NCI-H2227 (cell line): ENCODE data around the gene MARK1.

ENCODE experiments used
- DNase-seq: peaks from one replicate; lab custom pipeline; 2025; ENCODE audit not compliant: unreplicated experiment; lab: John Stamatoyannopoulos, UW

The MARK1 gene

DNA sequence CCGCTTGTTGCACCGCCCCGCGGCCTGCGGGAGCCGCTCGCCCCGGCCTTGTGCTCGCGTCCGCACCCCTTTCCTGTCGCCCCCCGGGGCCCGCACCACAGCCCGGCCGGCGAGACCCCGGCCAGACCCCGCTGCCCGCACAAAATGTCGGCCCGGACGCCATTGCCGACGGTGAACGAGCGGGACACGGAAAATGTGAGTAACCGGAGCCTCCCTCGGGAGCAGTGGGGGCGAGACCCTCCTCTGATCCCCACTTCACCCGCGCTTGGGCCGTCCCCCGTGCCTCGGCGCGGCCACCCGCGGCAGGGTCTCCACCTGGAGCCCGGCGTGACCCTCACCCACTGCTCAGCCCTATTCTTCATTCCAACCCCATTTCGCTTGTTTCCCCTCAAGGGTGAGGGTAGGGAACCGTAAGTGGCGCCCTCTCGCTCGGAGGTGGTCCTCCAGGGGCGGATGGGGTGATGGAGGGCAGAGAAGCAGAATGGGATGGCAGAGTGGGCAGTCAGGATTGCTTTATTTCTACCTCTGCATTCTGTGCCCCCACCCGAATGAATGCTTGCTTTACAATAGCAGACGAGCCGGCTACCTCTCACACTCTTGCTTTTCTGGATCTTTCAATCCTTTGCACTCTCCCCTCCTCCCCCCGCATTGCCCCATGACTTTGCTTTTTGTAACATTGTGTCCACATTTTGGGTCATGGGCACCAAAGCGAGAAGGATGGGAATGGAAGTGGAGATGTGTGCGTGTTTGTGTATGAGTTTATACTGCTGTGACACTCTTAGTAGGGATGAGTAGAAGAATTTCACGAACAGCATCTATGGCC lies 954 bp downstream of the MARK1 start:
- peak; percentile 16 for DNase-seq

DNA sequence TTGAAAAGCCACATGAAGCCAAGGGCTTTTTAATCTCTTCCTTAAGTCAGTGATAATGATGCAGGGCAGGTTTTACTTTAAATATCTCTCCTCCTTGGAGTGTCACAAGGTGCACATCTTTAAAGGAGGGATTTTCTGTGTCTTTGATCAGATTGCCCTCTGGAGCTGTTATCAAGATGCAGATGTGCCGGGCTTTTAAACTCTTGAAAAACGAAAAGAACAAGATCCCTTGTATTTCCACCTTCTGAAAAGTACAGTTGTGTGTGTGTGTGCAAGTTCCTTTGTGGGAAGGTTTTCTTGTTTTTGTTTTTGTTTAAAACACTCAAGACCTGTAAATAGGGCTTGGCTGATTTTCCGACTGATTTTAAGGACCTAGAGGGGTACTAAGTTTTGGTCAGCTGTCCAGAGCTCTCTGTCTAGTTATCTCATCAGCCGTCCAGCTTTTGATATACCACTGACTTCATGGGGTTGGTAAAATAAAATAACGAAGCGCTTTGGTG lies 1.6 kb downstream of the MARK1 start:
- no peak for DNase-seq

DNA sequence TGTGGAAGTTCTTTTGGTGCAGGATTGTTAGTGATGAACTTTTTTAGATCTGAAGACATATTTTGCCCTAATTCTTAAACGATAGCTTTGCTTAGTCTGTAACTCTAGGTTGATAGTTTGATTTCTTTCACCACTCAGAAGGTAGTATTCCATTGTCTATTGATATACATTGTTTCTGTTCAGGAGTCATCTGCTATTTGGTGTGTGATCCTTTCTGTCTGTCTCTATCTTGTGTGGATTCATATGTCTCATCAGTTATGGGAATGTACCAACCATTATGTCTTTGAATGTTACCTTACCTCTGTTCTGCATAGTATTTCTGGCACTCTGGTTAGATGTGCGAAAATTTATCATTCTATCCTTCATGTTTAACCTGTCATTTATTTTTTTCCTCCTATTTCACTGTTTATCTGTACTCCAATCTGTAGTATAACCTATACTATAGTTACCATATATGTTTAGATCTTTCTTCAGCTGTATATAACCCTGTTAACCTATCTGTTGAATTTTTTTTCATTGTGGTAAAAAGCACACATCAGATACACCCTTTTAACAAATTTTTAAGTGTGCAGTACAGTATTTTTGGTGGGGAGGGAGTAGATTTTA lies 5.7 kb downstream of the MARK1 start:
- DNase-seq, result no peak

DNA sequence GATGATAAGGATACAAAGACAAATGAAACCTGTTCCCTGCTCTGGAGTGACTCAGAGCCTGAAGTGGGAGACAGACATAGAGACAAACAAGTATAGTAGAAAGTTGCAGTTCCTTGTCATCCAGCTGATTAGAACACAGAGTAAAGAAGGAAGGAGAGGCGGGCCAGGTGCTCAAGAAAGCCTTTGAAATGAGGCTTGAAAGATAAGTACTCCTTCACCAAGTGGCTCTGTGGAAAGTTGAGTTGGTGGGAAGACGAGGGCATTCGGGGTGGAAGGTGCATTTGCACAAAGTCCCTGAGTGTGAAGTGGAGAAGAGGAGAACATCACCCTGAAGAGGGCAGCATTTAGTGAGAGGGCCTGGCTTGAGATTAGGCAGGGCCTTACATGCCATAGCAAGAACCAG lies 17.0 kb downstream of the MARK1 start:
- no peak for DNase-seq

DNA sequence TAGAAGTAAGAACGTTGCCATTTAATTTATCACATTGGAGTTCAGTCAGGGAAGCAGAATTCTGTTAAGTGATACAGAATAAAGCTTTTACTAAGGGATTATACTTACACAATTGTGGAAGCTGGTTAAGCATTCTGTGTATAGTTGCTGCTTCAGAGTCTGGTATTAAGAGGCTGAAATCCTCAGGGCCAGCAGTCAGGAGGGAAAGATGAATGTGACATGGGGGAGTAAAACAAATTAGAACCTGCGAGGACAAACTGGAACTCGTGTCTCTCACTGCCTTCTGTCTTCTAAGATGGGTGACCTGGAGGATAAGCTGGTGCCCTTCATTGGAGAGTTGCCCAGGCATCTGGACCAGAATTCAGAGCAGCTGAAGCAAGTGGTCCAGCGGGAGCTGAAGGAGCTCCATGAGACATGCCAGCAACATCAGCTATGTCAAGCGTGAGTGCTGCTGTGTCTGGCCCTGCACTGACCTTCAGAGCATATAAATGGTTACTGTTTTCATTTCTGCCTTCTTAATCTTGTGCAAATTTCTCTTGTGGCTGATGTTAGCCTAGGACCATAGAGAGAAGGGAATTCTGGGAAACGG lies 23.0 kb downstream of the MARK1 start:
- DNase-seq, result no peak

DNA sequence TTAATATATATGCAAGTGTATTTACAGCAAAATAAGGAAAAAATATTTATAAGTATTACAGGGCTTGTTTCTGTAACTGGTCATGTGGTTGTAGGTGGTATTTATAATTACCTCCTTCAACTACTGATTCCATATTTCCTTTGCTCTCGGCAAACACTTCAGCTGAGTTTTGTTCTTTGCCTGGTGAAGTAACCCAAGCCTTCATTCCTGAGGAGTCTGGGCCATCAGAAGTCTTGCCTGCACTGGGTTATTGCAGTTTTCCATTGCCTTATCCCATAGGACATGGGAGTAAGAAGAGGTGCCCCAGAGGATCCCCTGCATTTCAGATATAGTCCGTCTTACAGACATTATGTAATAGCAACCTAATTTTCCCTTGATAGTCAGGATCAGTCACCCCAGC lies 23.8 kb downstream of the MARK1 start:
- DNase-seq, result no peak

DNA sequence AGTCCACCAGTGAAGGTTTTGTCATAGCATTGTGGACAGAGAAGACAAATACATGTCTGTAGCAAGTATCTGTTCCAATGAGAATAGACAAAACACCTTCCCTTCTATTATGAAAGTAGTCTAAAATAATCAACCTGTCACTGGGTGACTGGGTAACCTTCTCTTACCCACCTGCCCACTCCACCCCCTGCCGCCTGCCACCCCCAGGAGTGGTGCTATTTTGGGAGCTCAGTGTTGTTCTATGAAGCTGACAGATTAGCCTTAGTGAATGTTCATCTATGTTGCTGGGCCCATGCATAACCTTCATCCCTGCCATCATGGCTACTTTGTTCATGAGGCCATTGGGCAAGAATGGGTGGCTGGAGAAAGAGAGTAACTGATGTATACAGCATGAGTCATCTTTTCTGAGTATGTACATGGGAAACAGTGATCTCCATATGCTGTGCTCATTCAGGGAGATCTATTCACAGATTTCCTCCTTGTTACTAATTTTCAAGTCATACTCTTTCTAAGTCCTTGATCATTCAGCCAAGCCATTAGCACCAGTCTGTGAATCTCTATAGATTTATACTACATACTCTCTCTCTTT lies 24.8 kb downstream of the MARK1 start:
- DNase-seq, result no peak

DNA sequence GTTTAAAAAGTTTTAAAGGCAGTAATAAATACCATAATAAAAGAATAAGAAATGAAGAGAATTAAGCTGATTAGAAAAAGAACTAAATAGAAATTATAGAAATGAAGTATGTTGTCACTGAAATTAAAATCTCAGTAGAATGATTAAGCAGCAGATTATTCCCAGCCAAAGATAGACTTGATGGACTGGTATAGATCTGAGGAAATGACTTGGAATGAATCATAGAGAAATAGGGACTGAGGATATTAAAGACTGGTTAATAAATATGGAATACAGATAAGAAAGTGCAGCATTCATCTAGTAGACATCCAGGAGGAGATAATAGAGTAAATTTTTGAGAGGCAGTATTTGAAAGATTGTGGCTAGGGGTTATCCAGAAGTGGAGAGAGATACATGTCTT lies 28.7 kb downstream of the MARK1 start:
- DNase-seq, result no peak

DNA sequence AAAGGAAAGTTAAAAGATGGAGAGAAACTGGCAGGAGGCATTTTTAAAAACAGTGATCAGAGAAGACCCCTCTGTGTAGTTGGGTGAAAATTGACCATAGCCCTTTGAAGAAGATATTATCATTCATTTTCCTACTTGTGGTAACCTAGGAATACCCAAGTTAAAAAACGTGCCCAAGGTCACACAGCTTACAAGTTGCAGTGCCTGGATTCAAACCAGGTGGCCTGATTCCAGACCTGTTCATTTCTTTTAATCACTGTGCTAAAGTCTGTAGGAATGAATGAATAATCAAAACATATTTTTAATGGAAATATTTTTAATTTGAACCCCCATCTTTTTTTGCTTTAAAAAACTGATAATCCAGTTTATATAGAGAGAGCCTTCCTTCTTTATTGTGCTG lies 35.6 kb downstream of the MARK1 start:
- DNase-seq, result no peak

DNA sequence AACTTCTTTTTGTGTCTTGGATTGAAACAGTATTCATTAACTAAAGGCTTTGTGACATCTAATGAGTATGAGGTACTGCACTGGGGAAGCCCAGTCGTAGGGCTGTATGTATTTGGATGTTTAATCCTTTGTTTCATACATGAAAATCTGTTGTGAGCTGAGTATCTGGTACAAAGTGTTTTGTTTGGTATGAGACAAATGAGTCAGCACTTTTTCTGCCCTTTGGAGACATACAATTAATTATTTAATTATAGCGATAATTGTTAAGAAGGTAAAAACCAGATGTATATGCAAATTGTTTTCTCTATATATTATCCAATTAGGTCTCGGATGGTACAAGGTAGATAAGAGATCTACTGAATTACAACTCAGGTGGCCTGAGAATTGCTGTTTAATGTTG lies 36.3 kb downstream of the MARK1 start:
- no peak for DNase-seq

DNA sequence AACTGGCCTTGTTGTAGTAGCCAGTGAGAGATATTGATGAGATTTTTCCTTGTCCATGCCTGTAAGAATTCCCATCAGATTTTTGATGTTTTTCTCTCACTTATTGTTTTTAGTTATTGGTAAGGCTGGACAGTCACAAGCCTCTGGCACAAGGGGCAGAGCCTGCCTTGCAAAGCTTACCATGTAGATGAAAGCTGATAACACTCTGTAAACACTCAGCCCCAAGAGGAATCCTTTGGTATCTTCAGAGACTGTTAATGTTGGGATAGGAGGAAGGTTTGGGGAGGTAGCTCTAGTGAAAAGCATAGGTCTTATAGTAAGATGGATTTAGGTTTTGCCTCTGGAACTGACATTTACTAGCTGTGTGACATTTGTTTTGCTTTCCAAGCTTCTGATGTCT lies 37.7 kb downstream of the MARK1 start:
- DNase-seq, result no peak

DNA sequence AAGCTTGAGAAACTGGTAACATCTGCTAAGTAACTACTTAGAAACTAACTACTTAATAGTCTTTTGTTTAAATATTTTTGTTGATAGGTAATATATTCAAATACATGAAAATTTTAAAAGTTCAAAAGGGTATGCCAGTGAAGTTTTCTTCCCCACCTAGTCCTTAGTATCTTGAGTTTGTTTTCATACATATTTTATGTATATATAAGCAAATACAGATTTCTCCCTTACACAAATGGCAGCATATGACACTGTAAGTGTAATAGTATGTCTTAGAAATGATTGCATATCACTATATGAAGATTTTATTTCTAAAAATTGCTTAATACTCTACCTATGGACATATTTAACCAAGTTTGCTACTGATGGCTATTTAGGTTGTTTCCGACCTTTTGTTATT lies 38.9 kb downstream of the MARK1 start:
- no peak for DNase-seq

DNA sequence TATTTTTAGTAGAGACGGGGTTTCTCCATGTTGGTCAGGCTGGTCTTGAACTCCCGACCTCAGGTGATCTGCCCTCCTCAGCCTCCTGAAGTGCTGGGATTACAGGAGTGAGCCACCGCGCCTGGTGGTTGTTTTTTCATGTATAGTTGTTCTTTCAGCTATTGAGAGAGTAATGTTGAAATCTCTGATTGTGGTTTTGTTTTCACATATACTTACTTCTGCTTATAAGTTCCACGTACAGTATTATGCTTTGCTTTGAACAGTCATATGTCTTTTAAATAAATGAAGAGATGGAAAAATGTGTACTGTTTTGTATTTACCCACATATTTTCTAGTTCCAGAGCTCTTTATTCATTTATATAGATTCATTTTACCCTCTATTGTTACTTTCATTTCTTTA lies 44.5 kb downstream of the MARK1 start:
- DNase-seq, result no peak

DNA sequence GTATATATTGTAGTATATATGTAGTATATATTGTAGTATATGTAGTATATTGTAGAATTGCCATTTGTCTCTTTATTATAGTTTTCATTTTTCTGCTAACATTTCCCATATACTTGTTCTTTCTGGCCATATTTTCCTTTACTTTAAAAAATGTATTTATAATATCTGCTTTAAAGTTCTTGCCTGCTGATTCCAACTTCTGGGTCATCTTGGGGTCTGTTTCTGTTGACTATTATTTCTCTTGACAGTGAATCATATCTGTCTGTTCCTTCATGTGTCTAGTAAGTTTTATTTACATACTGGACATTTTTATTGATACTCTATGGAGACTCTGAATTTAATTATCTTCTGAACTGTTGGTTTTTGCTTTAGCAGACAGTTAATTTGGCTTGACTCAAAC lies 45.9 kb downstream of the MARK1 start:
- DNase-seq, result no peak

DNA sequence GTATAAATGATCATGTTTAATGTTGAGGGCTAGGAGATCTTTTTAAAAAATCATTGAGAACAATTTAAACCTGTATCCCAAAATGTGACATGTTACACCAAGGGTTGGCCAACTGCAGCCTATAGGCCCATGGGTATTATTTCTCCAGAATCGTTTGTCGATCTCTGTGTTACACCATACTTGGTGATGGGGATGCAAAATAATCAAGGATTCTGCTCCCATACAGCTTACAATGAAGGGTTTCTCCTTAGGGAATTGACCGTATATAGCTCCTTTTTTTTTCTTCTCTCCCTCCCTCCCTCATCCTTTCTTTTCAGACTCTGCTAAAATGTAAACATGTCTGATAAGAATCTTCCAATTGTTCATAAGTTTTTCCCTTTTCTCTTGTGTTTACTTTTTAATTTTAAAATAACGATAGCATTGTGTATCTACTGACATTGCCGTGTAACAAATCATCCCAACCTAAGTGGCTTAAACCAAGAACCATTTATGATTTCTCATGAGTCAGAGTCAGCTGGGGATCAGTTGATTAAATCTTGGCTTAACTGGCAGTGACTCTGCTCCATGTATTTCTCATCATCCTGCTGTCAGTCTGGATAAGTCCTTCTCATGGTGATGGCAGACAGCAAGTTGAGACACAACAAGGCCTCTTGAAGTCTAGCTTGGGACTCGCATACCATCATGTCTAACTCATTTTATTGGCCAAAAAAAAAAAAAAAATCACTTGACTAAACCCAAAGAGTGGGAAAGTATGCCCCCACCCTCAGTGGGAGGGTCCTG lies 48.0 kb downstream of the MARK1 start:
- no peak for DNase-seq

DNA sequence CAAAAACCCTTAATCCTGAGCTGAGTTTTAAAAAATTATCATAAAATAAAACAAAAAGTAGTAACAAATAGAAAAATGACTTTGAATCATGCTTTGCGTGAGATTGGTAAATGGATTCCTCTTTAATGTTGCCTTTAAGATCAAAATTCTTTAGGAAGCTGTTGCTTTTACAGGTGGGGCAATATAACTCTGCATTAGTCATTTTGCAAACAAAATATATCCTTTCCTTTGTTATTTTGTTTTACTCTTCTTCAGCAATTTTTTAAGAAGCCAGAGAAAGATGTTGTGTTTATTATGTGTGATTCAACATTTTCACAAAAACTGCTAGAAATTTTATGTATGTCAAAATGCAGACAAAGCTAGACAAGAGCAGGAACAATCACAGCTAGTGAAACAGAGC lies 50.0 kb downstream of the MARK1 start:
- DNase-seq, result no peak

DNA sequence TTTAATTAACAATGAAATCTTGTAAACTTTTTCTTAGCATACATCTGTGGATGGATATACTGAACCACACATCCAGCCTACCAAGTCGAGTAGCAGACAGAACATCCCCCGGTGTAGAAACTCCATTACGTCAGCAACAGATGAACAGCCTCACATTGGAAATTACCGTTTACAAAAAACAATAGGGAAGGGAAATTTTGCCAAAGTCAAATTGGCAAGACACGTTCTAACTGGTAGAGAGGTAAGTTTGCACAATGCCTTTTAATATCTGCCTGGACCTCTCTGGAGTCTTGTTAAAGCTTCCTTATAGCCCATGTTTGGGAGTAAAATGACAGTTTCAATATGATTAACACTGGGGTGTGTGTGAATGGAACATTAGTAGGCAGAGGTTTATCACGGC lies 51.4 kb downstream of the MARK1 start:
- DNase-seq, result no peak

DNA sequence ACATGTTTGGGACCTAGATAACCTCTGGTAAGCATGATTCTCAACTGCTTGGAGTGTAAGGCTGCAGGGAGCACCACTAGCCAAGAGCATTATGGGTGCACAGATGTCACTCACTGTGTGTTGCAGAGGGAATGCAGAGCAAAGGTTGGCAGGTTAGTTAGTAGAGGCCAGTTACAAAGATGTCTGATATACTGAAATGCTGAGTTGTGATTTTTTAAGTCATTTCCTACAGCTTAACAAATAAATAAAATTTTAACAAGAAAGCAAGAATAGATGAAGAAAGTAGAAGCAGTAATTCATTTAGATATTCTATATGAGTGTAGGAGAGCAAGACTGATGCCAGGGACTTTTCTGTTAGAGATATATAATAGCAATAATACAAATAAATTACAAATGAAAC lies 64.8 kb downstream of the MARK1 start:
- DNase-seq, result no peak

DNA sequence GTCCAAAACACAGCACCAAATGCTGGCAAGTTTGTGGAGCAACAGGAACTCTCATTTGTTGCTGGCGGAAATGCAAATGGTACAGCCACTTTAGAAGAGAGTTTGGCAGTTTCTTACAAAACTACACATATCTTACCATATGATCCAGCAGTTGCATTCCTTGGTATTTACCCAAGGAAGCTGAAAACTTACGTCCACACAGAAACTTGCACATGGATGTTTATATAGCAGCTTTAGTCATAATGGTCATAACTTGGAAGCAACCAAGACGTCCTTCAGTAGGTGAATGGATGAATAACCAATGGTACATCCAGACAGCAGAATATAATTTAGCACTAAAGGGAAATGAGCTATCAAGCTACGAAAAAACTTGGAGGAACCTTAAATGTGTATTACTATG lies 66.4 kb downstream of the MARK1 start:
- no peak for DNase-seq

DNA sequence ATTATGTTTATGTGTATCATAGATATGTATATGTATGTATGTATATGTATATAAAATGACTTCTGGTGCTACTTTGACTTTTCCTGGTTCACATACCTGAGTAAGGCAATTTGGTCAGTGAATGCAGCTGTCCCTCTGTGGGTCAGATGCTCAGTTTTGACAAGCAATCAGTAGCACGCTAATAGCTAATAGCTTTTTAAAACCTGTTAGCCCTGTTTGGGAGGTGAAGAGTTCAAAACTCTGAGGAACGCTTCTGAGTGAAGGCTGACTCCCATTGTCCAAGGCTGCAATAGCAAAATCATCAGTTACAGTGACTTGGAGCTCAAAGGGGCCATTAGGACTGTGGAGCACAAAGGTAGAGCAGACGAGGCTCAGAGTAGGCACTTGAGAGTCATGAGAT lies 67.2 kb downstream of the MARK1 start:
- DNase-seq, result no peak

DNA sequence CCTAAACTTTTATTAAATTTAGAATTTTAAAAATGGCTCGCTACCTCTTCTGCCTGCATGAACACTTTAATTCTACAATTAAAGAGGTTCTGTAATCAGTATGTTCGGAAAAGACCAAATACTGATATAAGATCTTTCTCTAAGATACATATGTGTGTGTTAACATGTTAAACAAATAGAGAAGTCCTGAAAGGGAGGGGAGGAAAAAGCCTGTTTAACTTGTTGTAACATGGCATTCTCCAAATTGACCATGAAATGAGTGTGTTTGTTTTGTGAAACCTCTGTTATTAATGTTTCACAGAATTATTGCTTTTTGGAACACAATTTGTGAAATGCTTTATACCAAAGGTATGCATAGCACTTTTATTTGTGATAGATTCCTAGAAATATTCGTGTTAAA lies 77.0 kb downstream of the MARK1 start:
- DNase-seq, result no peak
